LNCaP clone FGC (cell line): ENCODE data around the gene NACAD.

Source experiments
- DNase-seq: peaks from one replicate; pipeline ENCODE4 v3.0.0-alpha.2; 2011; ENCODE audit warnings: low read depth
- H3K4me3 ChIP-seq: 2 replicates; pipeline ENCODE4 v1.5.1; 2011; ENCODE audit warnings: mild to moderate bottlenecking, low read depth, low read length, control low read depth
- TF ChIP-seq, protein P1 (sequence below): IDR thresholded peaks from 2 replicates; pipeline ENCODE4 v1.5.1; 2012; ENCODE audit warnings: mild to moderate bottlenecking; ENCODE audit not compliant: control insufficient read depth, insufficient read depth; ENCODE audit errors: extremely low read depth

Gene NACAD

DNA sequence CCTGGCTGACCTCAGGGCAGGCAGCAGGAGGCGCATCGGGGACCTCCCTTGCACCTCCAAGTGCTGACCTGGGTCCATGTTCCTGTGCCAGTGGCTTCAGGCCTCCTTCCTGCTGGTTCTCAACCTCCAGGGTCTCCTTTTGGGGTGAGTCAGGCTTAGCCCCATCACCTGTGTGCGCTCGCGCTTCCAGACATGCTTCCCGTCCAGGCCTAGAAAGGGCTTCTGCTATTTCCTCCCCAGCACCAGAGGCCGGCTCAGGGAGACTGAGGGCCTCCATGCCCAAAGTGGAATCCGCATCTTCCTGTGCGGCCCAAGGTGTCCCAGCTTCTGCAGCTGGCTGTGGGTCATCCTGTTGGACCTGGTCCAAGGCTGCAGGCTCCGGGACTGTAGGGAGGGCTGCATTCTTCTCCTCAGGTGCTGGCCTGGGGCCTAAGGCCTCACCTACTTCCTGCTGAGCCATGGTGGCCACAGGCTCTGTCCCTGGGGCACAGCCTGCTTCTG, 5.9 kb downstream of the NACAD start:
- DNase-seq, result no peak
- H3K4me3 ChIP-seq, result no peak overlapping the region
- TF ChIP-seq, protein P1, sequence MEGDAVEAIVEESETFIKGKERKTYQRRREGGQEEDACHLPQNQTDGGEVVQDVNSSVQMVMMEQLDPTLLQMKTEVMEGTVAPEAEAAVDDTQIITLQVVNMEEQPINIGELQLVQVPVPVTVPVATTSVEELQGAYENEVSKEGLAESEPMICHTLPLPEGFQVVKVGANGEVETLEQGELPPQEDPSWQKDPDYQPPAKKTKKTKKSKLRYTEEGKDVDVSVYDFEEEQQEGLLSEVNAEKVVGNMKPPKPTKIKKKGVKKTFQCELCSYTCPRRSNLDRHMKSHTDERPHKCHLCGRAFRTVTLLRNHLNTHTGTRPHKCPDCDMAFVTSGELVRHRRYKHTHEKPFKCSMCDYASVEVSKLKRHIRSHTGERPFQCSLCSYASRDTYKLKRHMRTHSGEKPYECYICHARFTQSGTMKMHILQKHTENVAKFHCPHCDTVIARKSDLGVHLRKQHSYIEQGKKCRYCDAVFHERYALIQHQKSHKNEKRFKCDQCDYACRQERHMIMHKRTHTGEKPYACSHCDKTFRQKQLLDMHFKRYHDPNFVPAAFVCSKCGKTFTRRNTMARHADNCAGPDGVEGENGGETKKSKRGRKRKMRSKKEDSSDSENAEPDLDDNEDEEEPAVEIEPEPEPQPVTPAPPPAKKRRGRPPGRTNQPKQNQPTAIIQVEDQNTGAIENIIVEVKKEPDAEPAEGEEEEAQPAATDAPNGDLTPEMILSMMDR, result no peak

DNA sequence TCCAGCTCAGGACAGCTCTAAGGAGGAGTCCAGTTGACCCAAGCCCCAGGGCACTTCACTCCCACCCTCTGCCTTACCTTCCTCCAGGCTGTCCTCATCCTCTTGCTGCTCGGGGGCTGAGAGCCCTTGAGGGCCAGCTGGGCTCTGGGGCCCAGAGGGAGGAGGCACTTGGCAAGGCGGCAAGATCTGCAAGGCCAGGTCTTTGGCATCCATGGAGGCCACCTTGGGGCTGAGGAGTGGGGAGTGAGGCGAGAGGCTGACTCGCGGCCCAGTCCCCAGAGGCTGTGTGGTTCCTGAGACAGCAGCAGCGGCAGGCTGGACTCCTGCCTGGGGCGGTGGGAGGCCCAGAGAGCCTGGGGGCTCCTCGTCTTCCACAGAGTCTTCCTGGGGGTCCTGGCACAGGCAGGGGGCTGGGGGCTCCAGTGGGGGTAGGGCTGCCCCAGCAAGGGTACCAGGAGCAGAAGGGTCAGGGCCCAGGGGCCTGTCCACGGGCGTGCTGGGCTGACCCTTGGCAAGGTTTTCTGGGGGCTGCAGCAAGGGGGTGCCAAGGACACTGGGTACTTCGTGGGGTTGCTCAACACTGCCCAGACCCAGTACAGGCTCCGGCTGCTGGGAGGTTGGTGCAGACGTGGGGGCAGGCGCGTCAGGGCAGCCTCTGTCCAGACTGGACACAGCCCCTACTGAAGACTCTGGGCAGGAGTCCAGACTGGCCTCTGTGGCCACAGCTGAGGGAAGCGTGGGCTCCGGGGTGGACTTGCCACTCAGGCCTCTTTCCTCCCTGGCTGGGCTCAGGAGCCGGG, 6.5 kb downstream of the NACAD start:
- TF ChIP-seq, protein P1, result no peak
- no peak for DNase-seq
- H3K4me3 ChIP-seq, result no peak overlapping the region

DNA sequence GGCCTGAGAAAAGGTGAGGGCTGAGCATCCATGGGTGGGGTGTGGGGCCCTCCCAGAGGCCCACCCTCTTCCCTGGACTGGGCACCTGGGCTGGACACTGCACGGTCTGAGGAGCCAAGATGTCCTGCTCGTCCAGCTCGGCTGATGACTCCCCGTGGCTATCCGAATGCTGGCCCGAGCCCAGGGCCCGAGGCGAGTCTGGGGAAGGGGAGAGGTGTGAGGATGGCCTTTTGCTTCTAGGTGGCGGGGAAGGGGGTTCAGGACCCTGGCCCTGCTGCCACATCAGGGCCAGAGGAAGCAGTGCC, 7.1 kb downstream of the NACAD start:
- DNase-seq, result no peak
- TF ChIP-seq, protein P1, result no peak
- H3K4me3 ChIP-seq, result no peak overlapping the region

DNA sequence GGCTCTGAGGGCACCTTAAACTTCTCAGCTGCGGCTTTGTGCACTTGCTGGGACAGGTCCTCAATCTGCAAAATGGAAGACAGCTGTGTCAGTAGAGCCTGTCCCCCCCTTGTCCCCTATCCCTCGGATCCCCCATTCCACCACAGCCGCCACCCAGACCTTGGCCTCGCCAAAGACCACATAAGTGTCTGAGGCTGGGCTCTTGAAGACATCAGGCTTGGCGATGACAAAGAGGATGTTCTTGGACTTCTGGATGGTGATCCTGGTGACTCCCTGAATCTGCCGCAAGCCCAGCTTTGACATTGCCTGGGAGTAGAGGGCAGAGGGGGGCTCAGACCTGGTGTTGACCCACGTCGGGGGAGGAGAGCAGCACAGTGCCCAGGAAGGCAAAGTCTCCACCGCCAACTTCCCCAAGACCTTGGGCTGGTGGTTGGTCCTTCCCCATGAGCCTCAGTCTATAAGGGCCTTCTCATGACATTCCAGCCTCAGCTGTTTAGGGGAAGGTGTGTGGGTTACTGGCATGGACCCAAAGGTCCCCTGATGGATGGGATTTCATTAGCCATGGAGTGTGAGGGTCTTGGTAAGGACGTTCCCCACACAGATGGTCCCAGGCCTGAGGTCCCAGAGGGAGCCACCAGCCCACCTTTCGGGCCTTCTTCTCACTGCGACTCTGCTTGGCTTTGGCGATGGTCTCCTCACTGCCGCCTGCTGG, 7.7 kb downstream of the NACAD start:
- TF ChIP-seq, protein P1, result no peak
- DNase-seq, result no peak
- no peak overlapping the region for H3K4me3 ChIP-seq

DNA sequence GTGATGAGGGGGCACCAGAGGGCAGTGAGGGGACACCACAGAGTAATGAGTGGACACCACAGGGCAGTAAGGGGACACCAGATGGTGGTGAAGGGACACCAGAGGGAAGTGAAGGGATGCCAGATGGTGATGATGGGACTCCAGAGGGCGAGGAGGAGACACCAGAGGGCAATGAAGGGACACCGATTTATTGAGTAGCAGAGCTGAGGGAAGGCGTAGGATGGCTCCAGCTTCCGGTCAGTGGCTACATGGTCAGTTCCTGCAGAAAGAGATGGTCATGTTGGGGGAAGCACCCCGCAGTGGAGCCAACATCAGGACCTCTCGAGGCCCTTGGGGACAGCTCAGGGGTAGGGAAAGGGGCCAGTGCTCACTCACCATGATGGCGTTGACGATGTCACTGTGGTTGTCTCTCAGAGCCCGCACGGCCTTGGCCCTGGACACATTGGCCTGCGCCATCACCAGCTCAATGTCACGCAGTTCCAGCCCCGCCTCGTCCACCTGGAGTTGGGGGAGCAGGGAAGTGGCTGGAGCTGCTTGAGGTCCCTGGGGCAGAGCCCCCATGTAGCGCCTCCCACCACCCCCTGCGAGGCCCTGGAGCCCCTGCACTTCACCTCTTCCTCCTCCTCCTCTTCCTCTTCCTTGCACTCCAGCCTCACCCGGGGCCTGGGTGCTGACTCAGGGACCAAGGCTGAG, 8.4 kb downstream of the NACAD start:
- TF ChIP-seq, protein P1, result no peak
- H3K4me3 ChIP-seq, result no peak overlapping the region
- DNase-seq, result no peak

DNA sequence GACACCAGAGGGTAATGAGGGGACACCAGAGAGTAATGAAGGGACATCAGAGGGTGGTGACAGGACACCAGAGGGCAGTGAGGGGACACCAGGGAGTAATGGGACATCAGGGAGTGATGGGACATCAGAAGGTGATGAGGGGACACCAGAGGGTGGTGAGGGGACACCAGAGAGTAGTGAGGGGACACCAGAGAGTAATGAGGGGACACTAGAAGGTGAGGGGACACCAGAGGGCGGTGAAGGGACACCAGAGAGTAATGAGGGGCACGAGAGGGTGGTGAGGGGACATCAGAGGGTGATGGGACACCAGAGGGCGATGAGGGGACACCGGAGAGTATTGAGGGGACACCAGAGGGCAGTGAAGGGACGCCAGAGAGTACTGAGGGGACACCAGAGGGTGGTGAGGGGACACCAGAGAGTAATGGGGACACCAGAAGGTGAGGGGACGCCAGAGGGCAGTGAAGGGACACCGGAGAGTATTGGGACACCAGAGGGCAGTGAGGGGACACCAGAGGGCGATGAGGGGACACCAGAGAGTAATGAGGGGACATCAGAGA, 10.6 kb downstream of the NACAD start:
- TF ChIP-seq, protein P1, result 0 out of 2 replicates have a peak, but pooled peaks have one; percentile 4
- no peak for DNase-seq
- no peak overlapping the region for H3K4me3 ChIP-seq
